ENCODE measurements around the gene PRKN. TPM values are rescaled to one million over a fixed set of nuclear protein-coding genes. Genes with fewer than 3 reads are reported as not detected.

PRKN gene
- total and polyA plus RNA-seq, 2 donors (not counting 3 experiments of a cell fraction or from before 2014, with no cell fraction given): 0.06 TPM; not detected in 1

DNA sequence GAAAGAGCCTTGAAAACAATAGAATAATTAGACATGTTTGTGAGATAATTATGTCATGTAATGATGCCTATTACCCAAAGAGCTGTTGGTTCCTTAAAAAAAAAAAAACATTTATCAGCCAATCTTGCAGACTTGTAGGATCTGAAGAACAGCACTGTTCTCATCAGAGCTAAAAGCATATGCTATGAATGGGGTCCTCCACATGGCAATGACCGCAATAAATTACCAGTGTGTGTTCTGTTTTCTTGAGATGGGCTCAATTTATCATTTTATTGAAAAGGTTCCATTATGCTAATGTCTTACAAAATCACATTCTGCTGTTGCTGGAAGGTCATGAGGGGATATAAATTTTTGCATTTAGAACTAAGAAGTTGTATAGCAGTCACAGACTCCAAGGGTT lies 484.7 kb downstream of the PRKN start:
- DNase-seq (ENCODE audit: low read depth, low spot score): no peak
- Histone ChIP-seq H3K4me2 (ENCODE audit: insufficient read depth, low read length) (no peak overlapping the region), H3K27ac (ENCODE audit: insufficient read depth, low read depth, low read length) (no peak overlapping the region), H3K4me1 (ENCODE audit: control insufficient read depth, extremely low read depth, insufficient read depth, low read length) (no peaks in the 10 kb centered on the region), H3K36me3 (ENCODE audit: control insufficient read depth in 2 of 2, extremely low read depth in 1 of 2, insufficient read depth in 2 of 2, low read length in 2 of 2) (no peaks in the 10 kb centered on the region), H3K9ac (replicated peaks; ENCODE audit: extremely low read depth, insufficient read depth, low read length) (no peak overlapping the region), H2AFZ (ENCODE audit: low read depth, low read length) (no peak overlapping the region), H3K27me3 (ENCODE audit: control insufficient read depth in 2 of 2, insufficient read depth in 2 of 2, low read length in 2 of 2) (no peaks in the 10 kb centered on the region), H3K79me2 (ENCODE audit: control insufficient read depth, insufficient read depth, low read length) (no peaks in the 10 kb centered on the region), H3K9me1 (replicated peaks; ENCODE audit: control insufficient read depth, extremely low read depth, insufficient read depth, low read length) (no peaks in the 10 kb centered on the region), H4K20me1 (replicated peaks; ENCODE audit: control insufficient read depth, extremely low read depth, insufficient read depth, low read length) (no peaks in the 10 kb centered on the region), H3K9me3 (replicated peaks; ENCODE audit: control insufficient read depth, insufficient read depth, low read length) (no peaks in the 10 kb centered on the region), H3K4me3 (replicated peaks in 1 of 3; ENCODE audit: insufficient read depth in 1 of 3, low read depth in 1 of 3, low read length in 3 of 3) (no peak overlapping the region)
- TF ChIP-seq MYC (IDR thresholded peaks at IDR 0.05; ENCODE audit: low read depth, low read length): no peak
- TF ChIP-seq GATA2 (IDR thresholded peaks at IDR 0.05; ENCODE audit: insufficient read depth, insufficient read length, low read depth, low read length): no peak
- TF ChIP-seq POLR2AphosphoS5 (IDR thresholded peaks at IDR 0.05; ENCODE audit: insufficient read depth, low read depth, low read length): no peak
- TF ChIP-seq FOS (IDR thresholded peaks at IDR 0.05; ENCODE audit: borderline replicate concordance, insufficient read depth, low read length): no peak
- no peak for TF ChIP-seq JUN (IDR thresholded peaks at IDR 0.05; ENCODE audit: borderline replicate concordance, insufficient read depth, insufficient read length, low read depth)
- no peak for TF ChIP-seq EZH2 (IDR thresholded peaks at IDR 0.05; ENCODE audit: borderline replicate concordance, low read depth, low read length, severe bottlenecking)
- CTCF ChIA-PET: no interaction called here
- dilution Hi-C loops (cut with MboI; ENCODE audit: extremely low pct_ligation_motif_present, low sequenced_read_pairs): no loop called here
- no TSS peak for BruUV-seq (replicated peaks)
- POLR2A ChIA-PET: no interaction called here
- intact Hi-C loops (cut with micrococcal nuclease): no loop called here
- FAIRE-seq: no peak

DNA sequence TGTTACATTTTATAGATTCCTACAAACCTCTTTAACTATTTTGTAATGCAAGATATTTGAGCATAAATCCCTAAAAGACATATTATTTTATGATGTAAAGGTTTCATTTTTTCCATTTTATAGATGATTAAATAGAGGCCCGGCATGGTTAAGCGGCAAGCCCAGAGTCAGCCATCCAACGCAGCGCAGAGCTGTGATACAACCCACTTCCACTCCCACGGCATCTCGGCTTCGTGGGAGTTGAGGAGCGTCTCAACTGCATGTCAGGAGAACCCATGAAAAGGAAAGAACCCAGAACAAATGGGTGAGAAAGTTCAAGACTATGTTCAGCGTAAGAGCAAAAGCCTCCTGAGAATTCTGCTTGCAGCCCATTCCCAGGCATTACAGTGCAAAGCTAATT lies 488.2 kb downstream of the PRKN start:
- Histone ChIP-seq H4K20me1 (replicated peaks; ENCODE audit: control insufficient read depth, extremely low read depth, insufficient read depth, low read length) (no peaks in the 10 kb centered on the region), H3K27me3 (ENCODE audit: control insufficient read depth in 2 of 2, insufficient read depth in 2 of 2, low read length in 2 of 2) (no peaks in the 10 kb centered on the region), H3K9me1 (replicated peaks; ENCODE audit: control insufficient read depth, extremely low read depth, insufficient read depth, low read length) (no peaks in the 10 kb centered on the region), H3K9ac (replicated peaks; ENCODE audit: extremely low read depth, insufficient read depth, low read length) (no peak overlapping the region), H2AFZ (ENCODE audit: low read depth, low read length) (no peak overlapping the region), H3K36me3 (ENCODE audit: control insufficient read depth in 2 of 2, extremely low read depth in 1 of 2, insufficient read depth in 2 of 2, low read length in 2 of 2) (no peaks in the 10 kb centered on the region), H3K4me3 (replicated peaks in 1 of 3; ENCODE audit: insufficient read depth in 1 of 3, low read depth in 1 of 3, low read length in 3 of 3) (no peak overlapping the region), H3K27ac (ENCODE audit: insufficient read depth, low read depth, low read length) (no peak overlapping the region), H3K79me2 (ENCODE audit: control insufficient read depth, insufficient read depth, low read length) (no peaks in the 10 kb centered on the region), H3K9me3 (replicated peaks; ENCODE audit: control insufficient read depth, insufficient read depth, low read length) (no peaks in the 10 kb centered on the region), H3K4me2 (ENCODE audit: insufficient read depth, low read length) (no peak overlapping the region), H3K4me1 (ENCODE audit: control insufficient read depth, extremely low read depth, insufficient read depth, low read length) (no peaks in the 10 kb centered on the region)
- dilution Hi-C loops (cut with MboI; ENCODE audit: extremely low pct_ligation_motif_present, low sequenced_read_pairs) (no loop called here), intact Hi-C loops (cut with micrococcal nuclease) (no loop called here)
- DNase-seq (ENCODE audit: low read depth, low spot score) (no peak), FAIRE-seq (no peak)
- BruUV-seq (replicated peaks): no TSS peak
- TF ChIP-seq GATA2 (IDR thresholded peaks at IDR 0.05; ENCODE audit: insufficient read depth, insufficient read length, low read depth, low read length) (no peak), FOS (IDR thresholded peaks at IDR 0.05; ENCODE audit: borderline replicate concordance, insufficient read depth, low read length) (no peak), EZH2 (IDR thresholded peaks at IDR 0.05; ENCODE audit: borderline replicate concordance, low read depth, low read length, severe bottlenecking) (no peak), MYC (IDR thresholded peaks at IDR 0.05; ENCODE audit: low read depth, low read length) (no peak), POLR2AphosphoS5 (IDR thresholded peaks at IDR 0.05; ENCODE audit: insufficient read depth, low read depth, low read length) (no peak), JUN (IDR thresholded peaks at IDR 0.05; ENCODE audit: borderline replicate concordance, insufficient read depth, insufficient read length, low read depth) (no peak), POLR2A (IDR thresholded peaks at IDR 0.05; ENCODE audit: low read depth, low read length) (no peak)
- TF ChIP-seq, protein P1, sequence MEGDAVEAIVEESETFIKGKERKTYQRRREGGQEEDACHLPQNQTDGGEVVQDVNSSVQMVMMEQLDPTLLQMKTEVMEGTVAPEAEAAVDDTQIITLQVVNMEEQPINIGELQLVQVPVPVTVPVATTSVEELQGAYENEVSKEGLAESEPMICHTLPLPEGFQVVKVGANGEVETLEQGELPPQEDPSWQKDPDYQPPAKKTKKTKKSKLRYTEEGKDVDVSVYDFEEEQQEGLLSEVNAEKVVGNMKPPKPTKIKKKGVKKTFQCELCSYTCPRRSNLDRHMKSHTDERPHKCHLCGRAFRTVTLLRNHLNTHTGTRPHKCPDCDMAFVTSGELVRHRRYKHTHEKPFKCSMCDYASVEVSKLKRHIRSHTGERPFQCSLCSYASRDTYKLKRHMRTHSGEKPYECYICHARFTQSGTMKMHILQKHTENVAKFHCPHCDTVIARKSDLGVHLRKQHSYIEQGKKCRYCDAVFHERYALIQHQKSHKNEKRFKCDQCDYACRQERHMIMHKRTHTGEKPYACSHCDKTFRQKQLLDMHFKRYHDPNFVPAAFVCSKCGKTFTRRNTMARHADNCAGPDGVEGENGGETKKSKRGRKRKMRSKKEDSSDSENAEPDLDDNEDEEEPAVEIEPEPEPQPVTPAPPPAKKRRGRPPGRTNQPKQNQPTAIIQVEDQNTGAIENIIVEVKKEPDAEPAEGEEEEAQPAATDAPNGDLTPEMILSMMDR (IDR thresholded peaks at IDR 0.05; ENCODE audit: extremely low read depth in 1 of 2, insufficient read depth in 1 of 2, low read depth in 1 of 2, low read length in 2 of 2): no peak
- TF ChIP-seq, protein P2, sequence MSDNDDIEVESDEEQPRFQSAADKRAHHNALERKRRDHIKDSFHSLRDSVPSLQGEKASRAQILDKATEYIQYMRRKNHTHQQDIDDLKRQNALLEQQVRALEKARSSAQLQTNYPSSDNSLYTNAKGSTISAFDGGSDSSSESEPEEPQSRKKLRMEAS (IDR thresholded peaks at IDR 0.05; ENCODE audit: insufficient read depth, insufficient read length): no peak
- ChIA-PET CTCF (no interaction called here), POLR2A (no interaction called here)

All from endothelial cell of umbilical vein (primary cell).